ENCODE data around the gene FUT8. TPM values are rescaled to one million over a fixed set of nuclear protein-coding genes. Genes with fewer than 3 reads are reported as not detected.

The FUT8 gene
- total RNA-seq, 1 donor from 2014 or later = 12.9 TPM

GRCh38 chr14:65574611-65575010, 162.1 kb downstream of the FUT8 start:
- Histone ChIP-seq H3K27me3 (no peaks in the 10 kb centered on the region), H3K9me3 (no peaks in the 10 kb centered on the region), H3K4me1 (no peaks in the 10 kb centered on the region), H3K27ac (no peak overlapping the region), H3K36me3 (no peaks in the 10 kb centered on the region), H3K4me3 (no peak overlapping the region)
- intact Hi-C loops (cut with DNase I) = no loop called here
- TF ChIP-seq CTCF (IDR thresholded peaks at IDR 0.05) = no peak
- no peak for DNase-seq (ENCODE audit: low spot score in 2 of 2)

GRCh38 chr14:65575389-65575788, 162.9 kb downstream of the FUT8 start:
- intact Hi-C loops (cut with DNase I) = no loop called here
- Histone ChIP-seq H3K4me3 (no peak overlapping the region), H3K9me3 (no peaks in the 10 kb centered on the region), H3K36me3 (no peaks in the 10 kb centered on the region), H3K27me3 (no peaks in the 10 kb centered on the region), H3K27ac (no peak overlapping the region), H3K4me1 (no peaks in the 10 kb centered on the region)
- no peak for TF ChIP-seq CTCF (IDR thresholded peaks at IDR 0.05)
- DNase-seq (ENCODE audit: low spot score in 2 of 2) = no peak

- TF ChIP-seq CTCF (IDR thresholded peaks at IDR 0.05) = no peak
- Histone ChIP-seq H3K27me3 (no peaks in the 10 kb centered on the region), H3K4me1 (no peaks in the 10 kb centered on the region), H3K27ac (no peak overlapping the region), H3K4me3 (no peak overlapping the region), H3K9me3 (no peaks in the 10 kb centered on the region), H3K36me3 (no peaks in the 10 kb centered on the region)
- intact Hi-C loops (cut with DNase I) = no loop called here
- no peak for DNase-seq (ENCODE audit: low spot score in 2 of 2)
Measured at GRCh38 chr14:65580973-65581372, 168.4 kb downstream of the FUT8 start.

GRCh38 chr14:65581378-65581777, 168.8 kb downstream of the FUT8 start:
- H3K4me3 ChIP-seq = no peak overlapping the region
- H3K27me3 ChIP-seq = no peaks in the 10 kb centered on the region
- intact Hi-C loops (cut with DNase I) = no loop called here
- H3K27ac ChIP-seq = no peak overlapping the region
- H3K4me1 ChIP-seq = no peaks in the 10 kb centered on the region
- H3K9me3 ChIP-seq = no peaks in the 10 kb centered on the region
- TF ChIP-seq CTCF (IDR thresholded peaks at IDR 0.05) = no peak
- no peak for DNase-seq (ENCODE audit: low spot score in 2 of 2)
- H3K36me3 ChIP-seq = no peaks in the 10 kb centered on the region

GRCh38 chr14:65581799-65582198, 169.3 kb downstream of the FUT8 start:
- Histone ChIP-seq H3K27ac (no peak overlapping the region), H3K4me3 (no peak overlapping the region), H3K36me3 (no peaks in the 10 kb centered on the region), H3K4me1 (no peaks in the 10 kb centered on the region), H3K9me3 (no peaks in the 10 kb centered on the region), H3K27me3 (no peaks in the 10 kb centered on the region)
- no peak for TF ChIP-seq CTCF (IDR thresholded peaks at IDR 0.05)
- intact Hi-C loops (cut with DNase I) = no loop called here
- no peak for DNase-seq (ENCODE audit: low spot score in 2 of 2)

GRCh38 chr14:65585216-65585615, 172.7 kb downstream of the FUT8 start:
- no peak overlapping the region for H3K27ac ChIP-seq
- H3K27me3 ChIP-seq = no peaks in the 10 kb centered on the region
- H3K9me3 ChIP-seq = no peaks in the 10 kb centered on the region
- intact Hi-C loops (cut with DNase I) = no loop called here
- H3K36me3 ChIP-seq = no peaks in the 10 kb centered on the region
- no peak overlapping the region for H3K4me3 ChIP-seq
- no peak for DNase-seq (ENCODE audit: low spot score in 2 of 2)
- H3K4me1 ChIP-seq = no peaks in the 10 kb centered on the region
- TF ChIP-seq CTCF (IDR thresholded peaks at IDR 0.05) = no peak
